ENCODE results near the gene NUDCD2. TPM values are rescaled to one million over a fixed set of nuclear protein-coding genes. Genes with fewer than 3 reads are reported as not detected.

The NUDCD2 gene
- total RNA-seq, 2 donors from 2014 or later, result 15.7 to 16.4 TPM

Other genes starting within 250 kb of the NUDCD2 start
- gene CCNG1, start 22.5 kb downstream of the NUDCD2 start, total RNA-seq, result 10 to 100 TPM; 88.1 to 89.2 TPM
- 1 to 10 TPM in 1 of 2 donors, under 1 TPM in 1; 0.52 to 1.7 TPM for gene HMMR, start 530 bp upstream of the NUDCD2 start, total RNA-seq
- 10 to 100 TPM; 53.0 to 72.7 TPM for gene MAT2B, start 45.5 kb upstream of the NUDCD2 start, total RNA-seq

Measured in left cardiac atrium (tissue), 2 donors.